ENCODE measurements around the gene GDPD4.

Gene GDPD4

DNA sequence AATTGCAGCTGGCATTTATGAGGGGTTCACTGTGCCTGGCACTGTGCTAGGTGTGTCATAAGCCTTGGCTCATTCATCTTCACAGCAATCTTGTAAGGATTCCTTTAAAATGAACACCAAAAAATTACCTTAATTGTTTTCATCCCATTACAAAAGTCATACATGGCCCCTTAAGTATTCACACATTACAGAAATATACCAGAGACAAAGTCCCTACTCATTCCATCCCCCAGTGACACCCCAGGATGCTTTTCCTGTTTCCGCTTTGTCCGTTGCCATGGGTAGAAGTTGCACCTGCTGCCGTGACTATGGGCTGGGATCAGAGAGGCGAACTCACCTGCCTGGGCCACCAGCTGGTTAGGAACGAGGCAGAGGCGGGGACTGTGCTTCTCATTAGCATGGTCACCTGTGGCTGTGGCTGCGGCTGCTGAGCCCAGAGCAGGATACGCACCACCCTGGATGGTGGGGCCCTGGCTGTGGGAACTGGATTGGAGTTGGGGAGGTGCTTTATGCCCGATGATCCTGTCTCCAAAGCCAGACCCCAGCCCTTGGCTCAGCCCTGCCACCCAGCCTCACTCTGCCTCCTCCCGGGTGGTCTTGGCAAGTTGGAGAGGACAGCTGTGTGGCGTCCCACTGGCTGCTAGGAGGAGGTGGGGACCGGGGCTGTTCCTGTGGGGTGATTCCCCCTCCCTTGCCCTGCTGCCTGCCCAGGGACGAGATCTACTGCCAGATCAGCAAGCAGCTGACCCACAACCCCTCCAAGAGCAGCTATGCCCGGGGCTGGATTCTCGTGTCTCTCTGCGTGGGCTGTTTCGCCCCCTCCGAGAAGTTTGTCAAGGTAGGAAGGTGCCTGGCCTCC lies 112.6 kb downstream of the GDPD4 start:
- no peak for DNase-seq

DNA sequence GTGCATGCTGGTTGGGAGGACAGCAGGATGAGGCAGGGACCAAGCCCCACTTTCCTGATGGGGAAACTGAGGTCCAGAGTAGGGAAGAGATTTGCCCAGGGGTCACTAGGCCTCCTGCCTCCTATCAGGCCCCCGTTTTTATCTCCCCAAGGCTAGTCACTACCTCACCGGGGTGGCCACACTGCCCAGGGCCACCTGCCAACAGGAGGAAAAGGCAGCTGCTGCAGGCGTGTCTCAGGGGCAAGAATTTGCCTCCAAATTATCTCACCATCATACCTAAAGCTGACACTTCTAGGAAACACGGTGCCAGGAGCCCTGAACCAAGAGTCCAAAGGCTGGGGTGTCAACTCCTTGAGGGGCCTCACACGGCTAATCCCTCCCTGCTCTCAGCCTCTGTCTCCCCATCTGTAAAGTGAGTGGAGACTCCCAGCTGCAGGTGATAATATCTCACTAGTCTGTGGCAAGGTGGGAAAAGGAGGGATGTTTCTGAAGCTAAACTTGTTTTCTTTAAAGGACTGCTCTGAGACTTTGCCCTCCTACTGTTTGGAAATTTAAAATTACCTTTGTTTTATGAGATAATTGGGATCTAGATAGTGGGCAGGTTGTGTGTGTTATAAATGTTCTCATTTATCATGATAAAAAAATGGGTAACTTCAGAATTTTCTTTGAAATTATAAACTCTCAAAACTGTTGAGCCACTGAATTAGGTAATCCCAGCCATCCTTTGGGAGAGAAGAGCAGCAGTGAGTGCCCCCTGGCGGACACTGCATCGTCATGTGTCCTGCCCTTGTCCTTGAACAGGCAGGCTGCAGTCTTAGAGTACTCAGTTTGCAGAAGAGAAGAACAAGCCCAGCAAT lies 113.5 kb downstream of the GDPD4 start:
- DNase-seq = peak; percentile 55

DNA sequence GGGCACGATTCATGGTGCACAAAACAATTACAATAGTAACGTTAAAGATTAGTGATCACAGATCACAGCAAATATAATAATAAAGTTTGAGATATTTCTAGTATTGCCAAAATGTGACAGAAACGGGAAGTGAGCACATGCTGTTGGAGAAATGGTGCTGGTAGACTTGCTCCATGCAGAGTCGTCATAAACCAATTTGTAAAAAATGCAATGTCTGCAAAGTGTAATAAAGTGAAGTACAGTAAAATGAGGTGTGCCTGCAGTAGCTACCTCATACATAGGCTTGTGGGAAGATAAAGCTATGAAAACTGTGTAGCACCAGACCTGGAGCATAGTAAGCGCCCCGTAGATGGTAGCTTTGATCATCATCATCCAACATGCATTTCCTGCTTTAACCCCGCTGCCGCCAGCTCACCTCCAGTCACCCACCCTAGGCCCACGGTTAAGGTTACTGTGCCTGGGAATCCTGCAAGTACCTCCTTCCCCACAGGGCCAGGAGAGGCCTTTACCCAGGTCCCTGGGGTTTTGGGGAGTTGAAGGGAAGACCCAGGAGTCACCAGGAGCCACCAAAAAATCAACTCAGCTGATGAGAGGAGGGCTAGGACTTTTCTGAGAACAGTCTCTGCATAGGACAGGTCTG lies 114.3 kb downstream of the GDPD4 start:
- DNase-seq = no peak

DNA sequence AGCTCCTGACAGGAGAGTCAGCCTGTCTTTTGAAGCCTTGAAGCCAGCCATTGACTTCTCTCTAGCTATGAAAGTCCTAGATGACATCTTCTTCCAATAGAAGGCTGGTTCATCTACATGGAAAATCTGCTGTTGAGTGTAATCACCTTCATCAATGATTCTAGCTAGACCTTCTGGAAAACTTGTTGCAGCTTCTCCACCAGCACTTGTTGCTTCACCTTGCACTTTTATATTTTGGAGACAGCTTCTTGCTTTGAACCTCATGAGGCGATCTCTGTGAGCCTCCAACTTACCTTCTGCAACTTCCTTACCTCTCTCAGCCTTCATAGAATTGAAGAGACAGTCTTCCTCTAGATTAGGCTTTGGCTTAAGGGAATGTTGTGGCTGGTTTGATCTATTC lies 115.2 kb downstream of the GDPD4 start:
- DNase-seq = no peak

DNA sequence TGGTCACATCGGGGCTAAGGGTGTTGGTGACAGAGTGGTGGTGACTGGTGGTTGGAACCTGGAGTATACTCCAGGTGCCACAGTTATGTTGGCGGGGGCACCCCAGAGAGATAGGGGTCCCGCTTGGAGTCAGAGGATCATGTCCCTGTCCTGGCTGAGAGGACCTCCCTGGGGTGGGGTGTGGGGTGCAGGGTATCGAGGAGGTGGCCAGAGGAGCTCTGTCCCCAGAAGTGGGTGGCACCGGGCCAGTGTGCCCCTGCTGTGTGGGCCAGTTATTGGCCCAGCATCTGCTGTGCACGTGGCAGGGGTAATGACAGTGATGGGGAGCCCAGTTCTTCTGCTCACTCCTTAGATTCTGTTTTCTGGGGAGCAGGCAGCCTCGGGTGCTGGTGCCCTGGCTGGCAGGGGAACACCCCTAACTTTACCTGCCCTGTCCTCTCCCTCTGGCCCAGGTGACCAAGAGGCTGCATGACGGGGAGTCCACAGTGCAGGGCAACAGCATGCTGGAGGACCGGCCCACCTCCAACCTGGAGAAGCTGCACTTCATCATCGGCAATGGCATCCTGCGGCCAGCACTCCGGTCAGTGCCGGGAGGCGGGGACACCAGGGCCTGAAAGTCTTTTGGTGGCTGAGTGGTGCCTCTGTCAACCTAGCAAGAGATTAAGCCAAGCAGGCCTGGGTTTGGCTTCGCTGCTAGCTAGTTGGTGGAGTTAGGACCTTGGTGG lies 117.2 kb downstream of the GDPD4 start:
- no peak for DNase-seq

DNA sequence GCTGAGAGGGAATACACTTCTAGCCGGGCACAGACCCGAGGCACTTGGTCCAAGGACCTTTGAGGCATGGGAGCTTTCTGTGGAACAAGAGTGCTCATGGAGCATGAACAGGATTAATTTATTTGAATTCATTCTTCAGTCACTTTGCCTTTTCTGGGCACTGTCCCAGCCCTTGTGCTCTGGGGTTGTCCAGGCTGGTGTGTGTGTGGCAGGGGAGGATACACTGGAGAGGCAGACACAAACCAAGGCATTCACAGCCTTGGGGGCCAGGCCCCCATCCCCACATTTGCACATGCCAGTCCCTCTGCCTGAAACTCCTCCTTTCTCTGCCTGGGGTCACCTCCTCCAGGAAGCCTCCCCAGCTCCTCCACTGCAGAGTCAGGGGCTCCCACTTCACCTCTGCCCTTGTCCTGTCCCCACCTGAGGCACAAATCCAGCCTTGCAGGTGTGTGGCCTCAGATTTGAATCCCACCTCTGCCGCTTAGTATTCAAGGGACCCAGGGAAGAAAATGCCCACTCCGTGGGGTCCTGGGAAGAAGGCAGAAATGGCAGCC lies 118.0 kb downstream of the GDPD4 start:
- DNase-seq = no peak

DNA sequence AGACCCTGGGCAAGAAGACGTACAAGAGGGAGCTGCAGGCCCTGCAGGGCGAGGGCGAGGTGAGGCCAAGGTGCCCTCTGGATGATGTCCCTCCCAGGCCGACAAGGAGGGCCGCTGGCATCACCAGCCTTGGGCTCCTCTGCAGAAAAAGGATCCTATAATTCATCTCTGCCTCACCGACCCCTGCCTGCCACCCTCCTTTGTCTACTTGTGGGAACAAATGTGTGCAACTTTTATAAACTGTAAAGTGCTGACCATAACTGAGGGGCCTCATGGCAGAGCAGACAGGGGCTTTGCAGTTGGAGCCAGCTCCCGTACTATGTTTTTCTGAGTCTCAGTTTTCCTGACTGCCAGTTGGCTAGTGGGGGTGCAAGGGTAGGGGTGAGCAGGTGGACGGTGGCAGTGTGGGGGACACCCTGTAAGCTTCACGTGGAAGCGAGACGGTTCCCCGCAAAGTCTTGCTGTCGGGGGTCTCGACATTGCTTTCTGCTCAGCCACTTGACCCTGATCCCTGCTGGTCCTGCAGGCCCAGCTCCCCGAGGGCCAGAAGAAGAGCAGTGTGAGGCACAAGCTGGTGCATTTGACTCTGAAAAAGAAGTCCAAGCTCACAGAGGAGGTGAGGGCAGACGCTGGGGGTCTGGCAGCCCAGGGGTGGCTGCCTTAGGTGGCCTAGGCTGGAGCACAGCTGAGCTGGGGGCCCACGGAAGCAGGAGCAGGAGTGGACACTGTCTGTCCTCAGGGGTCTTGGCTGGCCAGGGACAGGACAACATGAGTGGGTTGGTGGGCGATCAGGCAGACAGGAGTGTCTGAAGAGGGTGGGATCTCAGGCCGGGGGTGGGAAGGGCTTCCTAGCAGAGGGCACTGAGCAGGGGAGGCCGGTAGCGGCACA lies 118.7 kb downstream of the GDPD4 start:
- DNase-seq = no peak

DNA sequence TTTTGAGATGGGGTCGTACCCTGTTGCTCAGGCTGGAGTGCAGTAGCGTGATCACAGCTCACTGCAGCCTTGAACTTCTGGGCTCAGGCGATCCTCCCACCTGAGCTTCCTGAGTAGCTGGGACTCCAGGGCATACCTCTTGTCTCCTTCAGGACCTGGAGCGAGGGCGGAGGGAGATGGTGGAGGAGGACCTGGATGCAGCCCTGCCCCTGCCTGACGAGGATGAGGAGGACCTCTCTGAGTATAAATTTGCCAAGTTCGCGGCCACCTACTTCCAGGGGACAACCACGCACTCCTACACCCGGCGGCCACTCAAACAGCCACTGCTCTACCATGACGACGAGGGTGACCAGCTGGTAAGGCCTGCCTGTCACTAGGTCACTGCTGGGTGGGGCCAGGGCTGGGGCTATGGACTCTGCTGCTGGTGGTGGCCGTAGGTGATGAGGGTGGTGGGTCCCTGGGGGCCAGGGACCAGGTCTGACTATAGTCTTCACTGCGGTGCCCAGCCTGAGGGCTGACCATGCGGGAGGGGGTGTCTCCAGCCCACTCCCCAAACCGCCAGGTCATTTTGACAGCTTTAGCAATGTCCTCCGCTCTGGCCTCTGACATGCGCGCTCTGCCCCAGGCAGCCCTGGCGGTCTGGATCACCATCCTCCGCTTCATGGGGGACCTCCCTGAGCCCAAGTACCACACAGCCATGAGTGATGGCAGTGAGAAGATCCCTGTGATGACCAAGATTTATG lies 119.5 kb downstream of the GDPD4 start:
- no peak for DNase-seq

DNA sequence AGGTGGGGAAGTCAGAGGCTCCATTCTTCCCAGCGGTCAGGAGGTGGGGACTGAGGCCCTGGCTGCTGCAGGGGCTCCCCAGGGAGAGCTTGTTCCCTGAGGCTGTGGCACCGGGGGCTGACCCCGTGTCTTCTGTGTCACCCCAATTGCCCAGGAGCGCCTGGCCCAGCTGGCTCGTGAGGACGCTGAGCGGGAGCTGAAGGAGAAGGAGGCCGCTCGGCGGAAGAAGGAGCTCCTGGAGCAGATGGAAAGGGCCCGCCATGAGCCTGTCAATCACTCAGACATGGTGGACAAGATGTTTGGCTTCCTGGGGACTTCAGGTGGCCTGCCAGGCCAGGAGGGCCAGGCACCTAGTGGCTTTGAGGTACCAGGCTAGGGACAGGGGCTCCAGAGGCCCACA lies 120.3 kb downstream of the GDPD4 start:
- DNase-seq = no peak

DNA sequence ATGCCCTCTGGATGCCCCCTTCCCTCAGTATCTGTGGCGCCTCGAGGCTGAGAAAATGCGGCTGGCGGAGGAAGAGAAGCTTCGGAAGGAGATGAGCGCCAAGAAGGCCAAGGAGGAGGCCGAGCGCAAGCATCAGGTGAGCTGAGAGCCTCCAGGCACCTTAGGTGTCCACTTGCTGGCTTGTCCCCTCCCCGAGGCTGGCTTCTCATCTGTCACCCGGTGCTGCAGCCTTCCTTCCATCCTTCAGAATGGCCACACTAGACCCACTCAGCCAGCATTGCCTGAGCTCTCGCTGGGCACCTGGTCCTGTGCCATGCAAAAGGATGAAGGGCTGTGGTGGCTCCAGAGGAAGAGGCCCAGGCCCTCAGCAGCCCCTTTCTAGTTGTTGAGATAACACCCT lies 121.1 kb downstream of the GDPD4 start:
- no peak for DNase-seq

DNA sequence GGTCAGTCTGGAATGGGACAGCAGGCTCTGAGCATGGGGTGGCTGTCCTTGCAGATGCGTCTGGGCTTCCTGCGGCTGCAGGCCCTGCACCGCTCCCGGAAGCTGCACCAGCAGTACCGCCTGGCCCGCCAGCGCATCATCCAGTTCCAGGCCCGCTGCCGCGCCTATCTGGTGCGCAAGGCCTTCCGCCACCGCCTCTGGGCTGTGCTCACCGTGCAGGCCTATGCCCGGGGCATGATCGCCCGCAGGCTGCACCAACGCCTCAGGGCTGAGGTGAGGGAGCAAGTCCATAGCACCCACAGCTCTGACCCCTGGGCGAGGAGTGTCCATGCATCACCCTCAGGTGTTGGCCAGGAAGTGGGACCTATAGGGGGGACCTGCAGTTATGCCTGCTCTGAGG lies 121.8 kb downstream of the GDPD4 start:
- no peak for DNase-seq

DNA sequence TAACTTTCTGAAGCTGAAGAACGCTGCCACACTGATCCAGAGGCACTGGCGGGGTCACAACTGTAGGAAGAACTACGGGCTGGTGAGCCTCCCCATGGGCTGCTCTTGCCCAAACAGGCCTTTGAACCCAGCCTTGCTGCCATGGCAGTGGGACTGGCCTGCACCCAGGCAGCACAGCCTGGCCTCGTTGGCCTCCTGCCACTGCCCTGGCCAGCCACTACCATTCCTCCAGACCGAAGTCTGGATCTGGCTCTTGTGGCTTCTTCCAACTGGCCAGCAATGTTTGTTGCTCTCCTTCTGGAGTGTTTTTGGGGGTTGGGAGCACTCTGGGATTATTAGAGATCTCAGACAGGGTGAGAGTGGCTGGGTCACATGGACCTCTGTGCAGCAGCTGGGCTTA lies 122.4 kb downstream of the GDPD4 start:
- no peak for DNase-seq

DNA sequence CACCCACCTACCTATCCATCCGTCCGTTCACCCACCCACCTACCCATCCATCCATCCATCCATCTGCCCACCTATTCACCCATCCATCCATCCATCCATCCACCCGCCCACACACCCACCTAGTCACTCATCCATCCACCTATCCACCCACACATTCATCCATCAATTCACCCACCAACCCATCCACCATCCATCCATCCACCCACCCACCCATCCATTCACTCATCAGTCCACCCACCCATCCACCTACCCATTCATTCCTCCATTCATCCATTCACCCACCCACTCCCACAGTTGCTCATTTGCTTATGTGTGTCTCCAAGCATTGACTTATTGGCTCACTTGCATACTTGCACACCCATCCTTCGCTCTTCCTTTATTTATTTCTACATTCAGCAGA lies 123.3 kb downstream of the GDPD4 start:
- no peak for DNase-seq

DNA sequence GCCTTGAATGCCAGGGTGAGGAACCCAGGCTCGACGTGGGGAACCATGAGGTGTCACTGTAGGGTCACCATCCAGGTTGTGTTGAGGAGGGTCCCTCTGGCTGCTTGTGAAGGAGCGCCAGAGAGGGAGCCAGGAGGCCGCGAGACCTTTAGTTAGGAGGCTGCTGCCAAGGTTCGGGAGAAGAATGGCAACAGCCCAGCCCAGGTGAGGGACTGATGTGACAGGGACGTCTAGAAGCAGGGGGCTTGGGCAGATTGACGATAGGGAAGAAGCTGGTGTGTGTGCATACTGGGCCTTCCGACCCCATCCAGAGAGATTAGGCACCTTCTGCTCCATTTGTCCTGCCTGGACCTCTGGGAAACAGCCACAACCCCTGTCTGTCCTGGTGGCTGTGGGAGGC lies 124.5 kb downstream of the GDPD4 start:
- no peak for DNase-seq

DNA sequence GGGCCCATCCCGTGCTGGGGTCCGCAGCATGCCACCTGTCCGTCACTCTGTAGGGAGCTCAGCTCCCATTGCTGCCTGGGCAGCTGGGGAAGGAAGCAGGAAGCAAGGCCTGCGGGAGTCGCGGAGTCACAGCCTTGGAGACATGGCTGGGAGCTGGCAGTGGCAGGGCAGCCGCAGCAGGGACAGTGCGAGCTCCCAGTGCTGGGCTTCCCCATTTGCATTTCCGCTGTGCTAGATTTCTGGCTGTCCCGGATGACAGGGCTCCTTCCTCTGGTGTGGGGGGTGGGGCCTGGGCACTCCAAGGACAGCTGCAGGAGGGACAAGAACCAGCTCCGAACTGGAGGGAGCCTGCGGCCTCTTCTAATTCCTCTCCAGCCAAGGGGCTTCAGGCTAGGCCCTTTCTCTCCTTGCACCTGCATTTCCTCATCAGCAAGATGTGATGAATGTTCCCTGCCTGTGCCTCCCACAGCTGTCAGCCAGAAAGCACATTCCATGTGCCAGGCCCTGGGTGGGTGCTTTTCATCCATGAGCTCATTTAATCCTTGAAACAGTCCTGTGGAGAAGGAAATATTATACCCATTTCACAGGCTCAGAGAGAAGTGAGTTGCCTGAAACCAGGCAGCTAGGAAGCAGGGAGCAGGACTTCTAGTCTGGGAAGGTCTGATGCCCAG lies 125.5 kb downstream of the GDPD4 start:
- DNase-seq = no peak

DNA sequence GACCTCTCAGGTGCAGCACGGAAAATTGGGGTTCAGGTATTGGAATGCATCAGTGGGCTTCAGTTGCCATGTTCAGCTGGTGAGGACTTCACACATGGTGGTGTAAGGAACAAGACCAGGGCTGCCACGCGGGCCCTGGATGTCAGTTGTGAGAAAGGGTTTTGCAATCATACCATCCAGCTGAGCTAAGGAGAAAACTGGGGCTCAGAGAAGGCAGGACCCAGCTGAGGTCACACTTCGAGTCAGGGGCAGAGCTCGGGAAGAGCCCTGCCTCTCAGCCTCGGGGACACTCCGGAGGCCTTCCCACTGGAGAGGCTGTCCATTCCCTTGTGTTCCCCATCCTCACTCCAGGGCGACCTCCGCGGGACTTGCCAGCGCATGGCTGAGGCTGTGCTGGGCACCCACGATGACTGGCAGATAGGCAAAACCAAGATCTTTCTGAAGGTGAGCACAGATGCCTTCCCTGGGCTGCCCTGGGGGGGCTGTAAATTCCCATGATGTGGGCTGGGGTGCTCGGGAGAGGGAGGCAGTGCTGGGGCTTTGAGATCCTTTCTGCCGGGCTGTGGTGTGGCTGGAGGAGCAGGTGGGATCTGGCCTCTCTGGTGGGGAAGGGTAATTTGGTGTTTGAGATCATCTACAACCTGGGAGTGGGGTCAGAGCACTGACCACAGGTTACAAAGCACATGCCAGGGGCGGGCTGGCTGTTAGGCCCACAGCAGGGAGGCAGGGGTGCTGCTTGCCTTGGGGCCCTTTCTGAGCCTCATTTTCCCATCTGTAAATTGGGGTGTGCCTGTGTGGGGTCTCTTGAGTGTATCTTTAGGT lies 126.3 kb downstream of the GDPD4 start:
- no peak for DNase-seq

DNA sequence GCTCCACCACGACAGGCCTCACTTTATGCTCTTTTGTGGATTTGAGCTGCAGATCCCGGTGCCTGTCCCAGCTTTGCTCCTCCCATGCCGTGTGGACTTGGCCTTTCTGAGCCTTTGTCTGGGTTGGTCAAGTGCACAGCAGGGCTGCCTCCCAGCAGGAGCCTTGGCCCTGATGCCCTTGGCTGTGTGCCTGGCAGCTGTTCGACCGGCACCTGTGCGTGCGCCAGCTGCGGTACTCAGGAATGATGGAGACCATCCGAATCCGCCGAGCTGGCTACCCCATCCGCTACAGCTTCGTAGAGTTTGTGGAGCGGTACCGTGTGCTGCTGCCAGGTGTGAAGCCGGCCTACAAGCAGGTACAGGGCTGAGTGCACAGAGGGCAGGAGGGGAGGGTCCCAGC lies 126.9 kb downstream of the GDPD4 start:
- no peak for DNase-seq

DNA sequence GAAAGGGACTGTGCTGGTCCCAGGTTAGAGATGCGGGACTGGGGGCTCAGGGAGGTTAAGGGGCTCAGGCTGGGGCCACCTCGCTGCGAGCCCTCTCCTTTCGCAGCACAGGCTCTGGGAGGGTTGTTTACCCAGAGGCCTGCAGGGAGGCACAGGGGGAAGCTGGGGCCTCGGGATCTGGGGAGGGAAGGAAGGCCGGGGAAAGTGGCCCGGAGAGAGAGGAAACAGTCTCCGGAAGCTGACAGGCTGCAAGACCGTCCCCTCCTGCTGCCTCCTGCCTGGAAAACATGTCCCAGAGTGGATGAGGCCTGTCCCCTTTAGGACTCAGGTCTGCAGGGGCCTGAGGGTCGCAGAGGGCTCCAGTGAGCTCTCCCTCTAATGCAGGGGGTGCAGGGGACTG lies 128.0 kb downstream of the GDPD4 start:
- no peak for DNase-seq

DNA sequence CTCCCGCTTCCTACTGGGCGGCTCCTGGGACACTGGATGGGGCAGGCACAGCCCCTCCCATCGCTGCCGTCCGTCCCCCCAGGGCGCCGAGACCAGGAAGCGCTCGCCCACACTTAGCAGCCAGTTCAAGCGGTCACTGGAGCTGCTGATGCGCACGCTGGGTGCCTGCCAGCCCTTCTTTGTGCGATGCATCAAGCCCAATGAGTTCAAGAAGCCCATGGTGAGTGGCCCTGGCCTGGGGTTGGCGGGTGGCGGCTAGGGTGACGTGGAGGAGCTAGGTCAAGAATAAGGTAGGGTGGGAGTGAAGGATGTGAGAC lies 128.9 kb downstream of the GDPD4 start:
- no peak for DNase-seq

All from NCI-H2227 treated with DMSO at 0.1 percent for 48 hours (cell line).